H1 (cell line): ENCODE results near the gene CACNA1E. TPM values are rescaled to one million over a fixed set of nuclear protein-coding genes. Genes with fewer than 3 reads are reported as not detected.
A peak's percentile ranks its signal among the peaks of the same experiment; 100 is the strongest.

Experiments
- CTCF ChIA-PET: fragments of 300-600 bp; sonication (Branson Sonifier 250); formaldehyde crosslinking; loops from one replicate; lab custom pipeline; 2021; ENCODE audit not compliant: partially characterized antibody; lab: Charles Lee
- POLR2A ChIA-PET: fragments of 300-600 bp; sonication (Branson Sonifier 250); formaldehyde crosslinking; loops from one replicate; lab custom pipeline; 2021; ENCODE audit warnings: inconsistent platforms; ENCODE audit not compliant: partially characterized antibody; lab: Charles Lee
- DNase-seq, 2 experiments: peaks; one replicate each; pipeline versions ENCODE4 v3.0.0 to v3.0.0-alpha.2; 2010 to 2022; ENCODE audit warnings: low spot score in 2 of 2, low read depth in 1 of 2, mixed read lengths in 1 of 2
- FAIRE-seq: peaks from 2 replicates; lab custom pipeline; 2011; peaks lifted over from hg19 to GRCh38; lab: Jason Lieb, UNC
- H2AFZ ChIP-seq: 2 replicates; pipeline ENCODE4 v1.8.1; 2012; ENCODE audit warnings: low read length, inconsistent platforms
- H2AK5ac ChIP-seq: 2 replicates; pipeline ENCODE4 v1.6.1; 2013; ENCODE audit warnings: low read depth, low read length
- H2BK120ac ChIP-seq: replicated peaks from 2 replicates; pipeline ENCODE3; 2013; ENCODE audit warnings: low read depth, low read length, inconsistent platforms
- H2BK12ac ChIP-seq: 2 replicates; pipeline ENCODE4 v1.6.1; 2013; ENCODE audit warnings: low read depth, low read length
- H2BK15ac ChIP-seq: 2 replicates; pipeline ENCODE4 v1.6.1; 2013; ENCODE audit warnings: low read length
- H2BK20ac ChIP-seq: 2 replicates; pipeline ENCODE4 v1.6.1; 2013; ENCODE audit warnings: low read length
- H2BK5ac ChIP-seq: 2 replicates; pipeline ENCODE4 v1.6.1; 2013; ENCODE audit warnings: low read depth, low read length
- H3K14ac ChIP-seq: 2 replicates; pipeline ENCODE4 v1.6.1; 2013; ENCODE audit warnings: inconsistent platforms; ENCODE audit not compliant: insufficient read length
- H3K18ac ChIP-seq: 2 replicates; pipeline ENCODE4 v1.6.1; 2013; ENCODE audit warnings: low read length; ENCODE audit errors: extremely low read depth
- H3K23ac ChIP-seq: 2 replicates; pipeline ENCODE4 v1.6.1; 2013; ENCODE audit warnings: inconsistent platforms; ENCODE audit not compliant: insufficient read length
- H3K23me2 ChIP-seq: 2 replicates; pipeline ENCODE4 v1.6.1; 2013; ENCODE audit warnings: low read depth, low read length
- H3K27ac ChIP-seq: 2 replicates; pipeline ENCODE4 v1.6.1; 2011; ENCODE audit warnings: low read depth, low read length, inconsistent platforms
- H3K27me3 ChIP-seq, 4 experiments: replicated peaks in 1 of 4; 1 replicate in 1 of 4; 2 replicates in 3 of 4; pipeline versions ENCODE4 v1.6.1 to v1.8.1; 2011 to 2013; ENCODE audit warnings: low read length in 3 of 4, mild to moderate bottlenecking in 3 of 4, inconsistent platforms in 2 of 4, mixed read lengths in 2 of 4, moderate library complexity in 1 of 4; ENCODE audit not compliant: control insufficient read depth in 3 of 4, insufficient read depth in 3 of 4; ENCODE audit errors: extremely low read depth in 1 of 4
- H3K36me3 ChIP-seq, 4 experiments: 2 replicates each; pipeline versions ENCODE4 v1.6.1 to v1.8.1; 2011 to 2013; ENCODE audit warnings: mild to moderate bottlenecking in 4 of 4, low read length in 3 of 4, moderate library complexity in 2 of 4, control low read depth in 1 of 4, inconsistent platforms in 1 of 4; ENCODE audit not compliant: insufficient read depth in 4 of 4, control insufficient read depth in 2 of 4
- H3K4ac ChIP-seq: replicated peaks from 2 replicates; pipeline ENCODE3; 2013; ENCODE audit warnings: low read length, low read depth, mixed read lengths, inconsistent platforms; ENCODE audit not compliant: insufficient read length
- H3K4me1 ChIP-seq, 4 experiments: replicated peaks in 1 of 4; 1 replicate in 1 of 4; 2 replicates in 3 of 4; pipeline versions ENCODE4 v1.6.1 to v1.8.1; 2011 to 2013; ENCODE audit warnings: low read length in 3 of 4, inconsistent platforms in 2 of 4, mixed read lengths in 1 of 4; ENCODE audit not compliant: insufficient read depth in 4 of 4, control insufficient read depth in 3 of 4
- H3K4me2 ChIP-seq, 2 experiments: 2 replicates each; pipeline versions ENCODE4 v1.6.1 to v1.8.1; 2011 to 2013; ENCODE audit warnings: low read depth in 2 of 2, low read length in 2 of 2, control low read depth in 1 of 2, inconsistent platforms in 1 of 2, mild to moderate bottlenecking in 1 of 2; ENCODE audit not compliant: insufficient read depth in 1 of 2
- H3K4me3 ChIP-seq, 4 experiments: fragments of 200-600, 300-600 bp in 1 of 4; sonication (generic), shearing (Covaris generic), sonication (Bioruptor Twin) in 1 of 4; 2 replicates each; pipeline versions ENCODE4 v1.5.1 to v1.8.1; 2011 to 2016; ENCODE audit warnings: low read length in 4 of 4, low read depth in 3 of 4, control low read depth in 2 of 4, inconsistent platforms in 2 of 4, mild to moderate bottlenecking in 2 of 4, mixed read lengths in 1 of 4, moderate library complexity in 1 of 4; ENCODE audit not compliant: insufficient read depth in 2 of 4; ENCODE audit errors: extremely low read depth in 1 of 4
- H3K56ac ChIP-seq: replicated peaks from 2 replicates; pipeline ENCODE3; 2013; ENCODE audit warnings: low read depth, mild to moderate bottlenecking, mixed read lengths, low read length, inconsistent platforms; ENCODE audit not compliant: insufficient read length
- H3K79me1 ChIP-seq: 2 replicates; pipeline ENCODE4 v1.6.1; 2013; ENCODE audit warnings: low read depth, low read length, control low read depth
- H3K79me2 ChIP-seq, 2 experiments: 2 replicates each; pipeline versions ENCODE4 v1.6.1 to v1.8.1; 2012 to 2013; ENCODE audit warnings: low read length in 2 of 2, mild to moderate bottlenecking in 2 of 2, inconsistent platforms in 1 of 2; ENCODE audit not compliant: insufficient read depth in 2 of 2, control insufficient read depth in 1 of 2
- H3K9ac ChIP-seq, 4 experiments: replicated peaks in 1 of 4; 1 replicate in 1 of 4; 2 replicates in 3 of 4; pipeline versions ENCODE4 v1.6.1 to v1.8.1; 2011 to 2013; ENCODE audit warnings: low read depth in 3 of 4, low read length in 3 of 4, control low read depth in 2 of 4, mild to moderate bottlenecking in 2 of 4, moderate library complexity in 2 of 4, inconsistent platforms in 1 of 4; ENCODE audit errors: extremely low read depth in 1 of 4
- H3K9me3 ChIP-seq, 2 experiments: 2 replicates each; pipeline versions ENCODE4 v1.6.1 to v1.8.1; 2012 to 2013; ENCODE audit warnings: mild to moderate bottlenecking in 2 of 2, moderate library complexity in 2 of 2, control low read depth in 1 of 2, inconsistent platforms in 1 of 2, low read depth in 1 of 2, low read length in 1 of 2, mixed read lengths in 1 of 2; ENCODE audit not compliant: insufficient read depth in 2 of 2
- H4K20me1 ChIP-seq, 2 experiments: replicated peaks in 1 of 2; 2 replicates each; pipeline versions ENCODE3 to v1.8.1; 2011 to 2013; ENCODE audit warnings: inconsistent platforms in 2 of 2, low read length in 2 of 2, mild to moderate bottlenecking in 1 of 2; ENCODE audit not compliant: insufficient read depth in 2 of 2, control insufficient read depth in 1 of 2
- H4K5ac ChIP-seq: 2 replicates; pipeline ENCODE4 v1.6.1; 2013; ENCODE audit warnings: low read length, low read depth, mixed read lengths, inconsistent platforms; ENCODE audit not compliant: insufficient read length
- H4K8ac ChIP-seq: 2 replicates; pipeline ENCODE4 v1.8.0; 2013; ENCODE audit warnings: mild to moderate bottlenecking, moderate library complexity, low read length, inconsistent platforms; ENCODE audit not compliant: insufficient read depth; ENCODE audit errors: extremely low read depth
- H4K91ac ChIP-seq: replicated peaks from 2 replicates; pipeline ENCODE3; 2013; ENCODE audit warnings: low read length, mixed read lengths, inconsistent platforms; ENCODE audit not compliant: insufficient read length
- ASH2L ChIP-seq: fragments of 200-600, 300-600 bp; sonication (generic); IDR thresholded peaks from one replicate; pipeline ENCODE4 v1.7.1; 2017; ENCODE audit warnings: low read length
- CEBPB ChIP-seq: IDR thresholded peaks from 2 replicates; pipeline ENCODE4 v1.6.1; 2012; ENCODE audit warnings: low read depth, low read length
- EGR1 ChIP-seq: IDR thresholded peaks from 2 replicates; pipeline ENCODE4 v1.6.1; 2011; ENCODE audit warnings: low read depth, low read length, borderline replicate concordance
- GTF2F1 ChIP-seq: IDR thresholded peaks from 2 replicates; pipeline ENCODE4 v1.6.1; 2012; ENCODE audit warnings: low read depth, low read length, improper control_type of control experiment, borderline replicate concordance
- RBBP5 ChIP-seq: IDR thresholded peaks from 2 replicates; pipeline ENCODE4 v1.7.1; 2012; ENCODE audit warnings: low read depth, mild to moderate bottlenecking, inconsistent platforms, low read length, moderate library complexity, borderline replicate concordance
- YY1 ChIP-seq: IDR thresholded peaks from 2 replicates; pipeline ENCODE4 v1.6.1; 2011; ENCODE audit warnings: low read depth, mild to moderate bottlenecking, low read length
- WGBS, 2 experiments: shearing (Covaris generic) in 1 of 2; methylation state at CpG; one replicate each; pipeline versions ENCODE4 v1.1.6 to v1.1.7; 2013 to 2015; ENCODE audit warnings: low lambda C conversion rate in 2 of 2, mixed read lengths in 2 of 2, inconsistent platforms in 1 of 2, low coverage in 1 of 2, missing lambda C conversion rate in 1 of 2; ENCODE audit not compliant: insufficient replicate concordance in 2 of 2, insufficient coverage in 1 of 2, insufficient read length in 1 of 2; ENCODE audit errors: extremely low coverage in 1 of 2, missing lambda C conversion rate in 1 of 2; 5-methylcytosine and 5-hydroxymethylcytosine counted together
- polyA plus RNA-seq, 7 experiments: library from polyadenylated mRNA; depleted of rRNA in 3 of 7; stranded (reverse) in 5 of 7; unstranded in 2 of 7; fragments of >200 nt in 5 of 7; fragments of 200-250 nt in 2 of 7; gene quantifications; 1 replicate in 5 of 7; 2 replicates in 1 of 7; 4 replicates in 1 of 7; pipeline versions ENCODE4 v1.2.1 to v1.2.3, GENCODE V29; 2011 to 2013; ENCODE audit warnings: missing spikeins in 2 of 7, mixed read lengths in 2 of 7
- total RNA-seq: library from RNA; stranded (reverse); fragmentation: NEBNext Ultra II Directional; extraction: Animal tissue kit (Norgen Biotek cat#: 25700); gene quantifications from 2 replicates; pipeline ENCODE4 v1.2.1, GENCODE V29; 2021

Gene CACNA1E
- total and polyA plus RNA-seq, 2 of the 8 experiments (the other 6 are each of a cell fraction or from before 2014, with no cell fraction given), result 0.98 to 1.3 TPM

DNA sequence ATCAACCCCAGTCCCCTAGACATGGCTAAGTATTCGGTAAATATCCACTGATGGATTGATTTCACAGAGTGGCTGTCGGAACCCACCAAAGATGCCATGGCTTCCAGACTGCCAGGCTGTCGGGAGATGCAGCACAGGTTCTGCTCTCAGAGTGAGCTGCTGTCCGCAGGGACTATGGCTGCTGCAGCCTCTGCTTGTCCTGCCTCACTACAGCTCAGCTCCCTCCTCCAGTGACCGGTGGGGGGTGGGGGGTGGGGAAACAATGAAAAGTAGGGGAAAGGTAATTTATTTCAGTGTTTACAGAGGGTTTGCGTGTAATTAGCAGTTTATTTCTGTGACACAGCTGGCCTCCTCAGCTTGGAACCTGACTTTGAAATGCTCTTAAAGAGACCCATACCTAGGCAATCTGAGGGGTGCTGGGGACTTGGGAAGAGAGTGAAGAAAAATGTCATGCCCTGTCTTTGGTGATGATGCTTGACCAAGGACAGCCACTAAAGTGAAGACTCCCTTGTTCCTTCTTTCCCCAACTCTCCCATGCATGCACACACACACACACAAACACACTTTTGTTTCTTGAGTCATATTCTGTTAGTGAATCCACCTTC, 109.0 kb downstream of the CACNA1E start:
- Histone ChIP-seq H4K20me1 (no peaks in the 10 kb centered on the region), H4K5ac (no peak overlapping the region), H2BK20ac (no peak overlapping the region), H3K56ac (no peak overlapping the region), H2BK12ac (no peak overlapping the region), H3K14ac (no peak overlapping the region), H3K79me1 (no peaks in the 10 kb centered on the region), H3K23ac (no peak overlapping the region), H4K91ac (no peak overlapping the region), H3K18ac (peak overlapping the region; percentile 54; the same call in 1 of the 2 replicates), H2AK5ac (no peak overlapping the region), H3K4me1 (peaks cover 7 to 20% (median 10%) of the 10 kb centered on the region in 4 experiments; a peak in 6 of 7 replicates), H3K27ac (no peak overlapping the region), H4K8ac (no peak overlapping the region), H3K4ac (no peak overlapping the region), H3K27me3 (no peaks in the 10 kb centered on the region), H2BK120ac (no peak overlapping the region), H3K4me3 (no peak overlapping the region; a peak in 1 of 8 replicates), H3K9ac (no peak overlapping the region), H2BK15ac (no peak overlapping the region), H3K9me3 (no peaks in the 10 kb centered on the region), H3K79me2 (no peaks in the 10 kb centered on the region), H3K23me2 (no peaks in the 10 kb centered on the region), H3K36me3 (no peaks in the 10 kb centered on the region), H3K4me2 (peak overlapping the region; percentile 21 to 53; a peak in 3 of 4 replicates), H2AFZ (peak overlapping the region; percentile 39; the same call in 1 of the 2 replicates), H2BK5ac (no peak overlapping the region)
- FAIRE-seq (no peak), DNase-seq (no peak)
- ChIA-PET CTCF (interaction anchor here (0.6 to 1.5 kb wide), 3 partner anchors 9 to 1200 kb away, joined by 3 to 5 read pairs (median 3); no protein-coding TSS in a partner anchor), POLR2A (interaction anchor here (0.6 kb wide), 1 partner anchor 794 kb away, joined by 3 read pairs; no protein-coding TSS in a partner anchor)
- WGBS, 2 experiments, result 63% methylated on average over 6 of the region's 6 CpGs; no CpG with 5 or more reads in 1 of the 2 experiments
- TF ChIP-seq EGR1 (0 out of 2 replicates have a peak, but pooled peaks have one; percentile 7), RBBP5 (no peak), YY1 (0 out of 2 replicates have a peak, but pooled peaks have one; percentile 42), CEBPB (no peak), GTF2F1 (no peak), ASH2L (peak; percentile 64)
